ENCODE measurements around the gene ARHGEF37. TPM values are rescaled to one million over a fixed set of nuclear protein-coding genes. Genes with fewer than 3 reads are reported as not detected.

The ARHGEF37 gene
- total RNA-seq, 1 donor from 2014 or later, result 4.5 TPM

DNA sequence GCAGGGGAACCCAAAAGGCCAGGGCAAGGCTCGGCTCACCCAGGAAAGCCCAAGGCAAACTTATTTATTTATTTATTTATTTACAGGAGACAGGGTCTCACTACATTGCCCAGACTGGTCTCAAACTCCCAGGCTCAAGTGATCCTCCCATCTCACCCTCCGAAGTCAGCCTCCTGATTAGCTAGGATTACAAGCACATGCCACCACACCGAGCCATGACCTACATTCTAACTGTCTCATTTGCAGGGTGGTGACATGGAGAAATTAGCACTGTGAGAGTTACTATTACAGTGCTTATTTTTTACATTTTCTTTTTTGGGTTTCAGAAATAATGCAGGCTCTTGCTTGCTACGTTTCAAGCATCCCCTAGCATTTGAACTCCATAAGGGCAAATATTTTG is 18.1 kb downstream of the ARHGEF37 start:
- no peak for DNase-seq (ENCODE audit: low spot score)
- TF ChIP-seq, protein P1, sequence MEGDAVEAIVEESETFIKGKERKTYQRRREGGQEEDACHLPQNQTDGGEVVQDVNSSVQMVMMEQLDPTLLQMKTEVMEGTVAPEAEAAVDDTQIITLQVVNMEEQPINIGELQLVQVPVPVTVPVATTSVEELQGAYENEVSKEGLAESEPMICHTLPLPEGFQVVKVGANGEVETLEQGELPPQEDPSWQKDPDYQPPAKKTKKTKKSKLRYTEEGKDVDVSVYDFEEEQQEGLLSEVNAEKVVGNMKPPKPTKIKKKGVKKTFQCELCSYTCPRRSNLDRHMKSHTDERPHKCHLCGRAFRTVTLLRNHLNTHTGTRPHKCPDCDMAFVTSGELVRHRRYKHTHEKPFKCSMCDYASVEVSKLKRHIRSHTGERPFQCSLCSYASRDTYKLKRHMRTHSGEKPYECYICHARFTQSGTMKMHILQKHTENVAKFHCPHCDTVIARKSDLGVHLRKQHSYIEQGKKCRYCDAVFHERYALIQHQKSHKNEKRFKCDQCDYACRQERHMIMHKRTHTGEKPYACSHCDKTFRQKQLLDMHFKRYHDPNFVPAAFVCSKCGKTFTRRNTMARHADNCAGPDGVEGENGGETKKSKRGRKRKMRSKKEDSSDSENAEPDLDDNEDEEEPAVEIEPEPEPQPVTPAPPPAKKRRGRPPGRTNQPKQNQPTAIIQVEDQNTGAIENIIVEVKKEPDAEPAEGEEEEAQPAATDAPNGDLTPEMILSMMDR (IDR thresholded peaks at IDR 0.05; ENCODE audit: unreplicated experiment), result no peak
- no peak overlapping the region for H3K27ac Mint-ChIP-seq (ENCODE audit: unreplicated experiment)
- no peak overlapping the region for H3K4me3 Mint-ChIP-seq (ENCODE audit: unreplicated experiment)
- peaks cover 3% of the 10 kb centered on the region for H3K27me3 Mint-ChIP-seq (ENCODE audit: unreplicated experiment)
- peaks cover 7% of the 10 kb centered on the region for H3K4me1 Mint-ChIP-seq (ENCODE audit: unreplicated experiment)
- H3K36me3 Mint-ChIP-seq (ENCODE audit: low read depth, unreplicated experiment), result peaks cover 4% of the 10 kb centered on the region
- H3K9me3 Mint-ChIP-seq (ENCODE audit: unreplicated experiment), result no peaks in the 10 kb centered on the region

DNA sequence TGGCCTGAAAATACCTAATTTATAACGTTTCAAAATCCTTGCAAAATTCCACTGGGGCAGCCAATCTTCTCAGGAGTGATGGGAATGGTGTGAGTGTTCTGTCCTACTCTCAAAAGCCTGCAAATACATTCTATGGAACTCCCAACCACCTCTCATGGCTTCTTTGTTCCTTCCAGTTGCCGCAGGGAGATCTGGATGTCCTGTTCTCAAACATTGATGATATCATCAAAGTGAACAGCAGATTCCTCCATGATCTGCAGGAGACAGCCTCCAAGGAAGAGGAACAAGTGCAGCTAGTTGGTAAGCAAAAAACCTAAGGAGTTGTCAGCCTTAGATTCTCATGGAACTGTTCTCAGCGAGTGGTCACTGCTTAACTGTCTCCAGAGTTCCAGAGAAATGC is 19.6 kb downstream of the ARHGEF37 start:
- H3K9me3 Mint-ChIP-seq (ENCODE audit: unreplicated experiment), result no peaks in the 10 kb centered on the region
- no peak overlapping the region for H3K4me3 Mint-ChIP-seq (ENCODE audit: unreplicated experiment)
- DNase-seq (ENCODE audit: low spot score), result no peak
- H3K4me1 Mint-ChIP-seq (ENCODE audit: unreplicated experiment), result peaks cover 7% of the 10 kb centered on the region
- no peak overlapping the region for H3K27ac Mint-ChIP-seq (ENCODE audit: unreplicated experiment)
- TF ChIP-seq, protein P1 (IDR thresholded peaks at IDR 0.05; ENCODE audit: unreplicated experiment), result no peak
- peaks cover 4% of the 10 kb centered on the region for H3K36me3 Mint-ChIP-seq (ENCODE audit: low read depth, unreplicated experiment)
- H3K27me3 Mint-ChIP-seq (ENCODE audit: unreplicated experiment), result peaks cover 4% of the 10 kb centered on the region

DNA sequence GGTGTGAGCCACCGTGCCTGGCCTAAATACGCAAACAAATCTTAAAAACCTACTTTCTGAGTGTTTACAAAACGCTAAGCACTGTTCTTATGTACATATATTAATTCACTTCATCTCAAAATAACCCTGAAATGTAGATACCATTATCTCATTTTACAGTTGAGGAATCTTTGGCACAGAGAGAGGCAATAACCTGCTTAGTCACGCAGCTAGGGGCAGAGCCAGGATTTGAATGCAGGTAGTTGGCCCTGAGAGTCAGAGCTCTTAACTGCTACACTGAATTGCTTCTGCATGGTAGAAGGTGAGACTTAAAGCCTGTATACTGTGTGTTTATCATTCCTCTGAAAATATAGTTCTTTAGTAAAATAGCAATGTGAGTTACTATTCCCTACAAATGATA is 21.9 kb downstream of the ARHGEF37 start:
- DNase-seq (ENCODE audit: low spot score), result no peak
- Mint-ChIP-seq H3K4me3 (ENCODE audit: unreplicated experiment) (no peak overlapping the region), H3K4me1 (ENCODE audit: unreplicated experiment) (no peaks in the 10 kb centered on the region), H3K27ac (ENCODE audit: unreplicated experiment) (no peak overlapping the region), H3K27me3 (ENCODE audit: unreplicated experiment) (peaks cover 9% of the 10 kb centered on the region), H3K9me3 (ENCODE audit: unreplicated experiment) (no peaks in the 10 kb centered on the region), H3K36me3 (ENCODE audit: low read depth, unreplicated experiment) (peaks cover 4% of the 10 kb centered on the region)
- TF ChIP-seq, protein P1 (IDR thresholded peaks at IDR 0.05; ENCODE audit: unreplicated experiment), result no peak

DNA sequence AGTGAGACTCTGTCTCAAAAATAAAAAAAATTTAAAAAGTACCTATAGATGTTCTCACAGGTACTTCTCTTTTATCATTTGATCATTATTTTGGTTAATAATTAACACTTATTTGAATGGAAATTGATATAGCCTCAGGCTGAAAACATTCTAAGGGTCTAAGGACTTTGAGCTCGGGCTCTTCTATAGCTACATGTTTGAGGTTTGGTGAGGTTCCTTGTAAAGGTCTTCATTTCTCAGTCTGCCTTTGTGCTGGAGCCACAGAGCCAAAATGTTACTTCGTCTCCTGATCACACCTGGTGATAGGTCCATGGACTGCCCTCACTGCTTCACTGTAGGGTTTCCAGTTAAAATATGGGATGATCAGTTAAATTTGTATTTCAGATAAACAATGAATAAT is 22.6 kb downstream of the ARHGEF37 start:
- Mint-ChIP-seq H3K4me1 (ENCODE audit: unreplicated experiment) (no peaks in the 10 kb centered on the region), H3K4me3 (ENCODE audit: unreplicated experiment) (no peak overlapping the region), H3K27ac (ENCODE audit: unreplicated experiment) (no peak overlapping the region), H3K27me3 (ENCODE audit: unreplicated experiment) (peaks cover 9% of the 10 kb centered on the region), H3K36me3 (ENCODE audit: low read depth, unreplicated experiment) (peaks cover 4% of the 10 kb centered on the region), H3K9me3 (ENCODE audit: unreplicated experiment) (no peaks in the 10 kb centered on the region)
- DNase-seq (ENCODE audit: low spot score), result no peak
- TF ChIP-seq, protein P1 (IDR thresholded peaks at IDR 0.05; ENCODE audit: unreplicated experiment), result no peak

DNA sequence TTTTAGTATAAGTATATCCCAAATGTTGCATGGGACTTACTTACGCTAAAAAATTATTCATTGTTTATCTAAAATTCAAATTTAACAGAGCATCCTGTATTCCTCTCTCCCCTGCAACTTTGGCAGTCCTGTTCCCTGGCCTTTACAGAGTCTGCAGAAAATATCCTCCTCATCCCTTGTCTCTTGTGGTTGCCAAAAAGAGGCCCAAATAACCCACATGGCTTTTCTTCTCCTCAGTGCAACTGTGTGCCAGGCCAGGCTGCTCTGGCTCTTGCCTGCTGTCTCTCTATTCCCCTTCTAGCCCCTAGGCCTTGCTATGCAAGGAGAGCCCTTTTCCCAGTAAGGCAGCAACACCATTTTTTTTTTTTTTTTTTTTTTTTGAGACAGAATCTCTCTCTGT is 23.0 kb downstream of the ARHGEF37 start:
- no peaks in the 10 kb centered on the region for H3K4me1 Mint-ChIP-seq (ENCODE audit: unreplicated experiment)
- TF ChIP-seq, protein P1 (IDR thresholded peaks at IDR 0.05; ENCODE audit: unreplicated experiment), result no peak
- no peaks in the 10 kb centered on the region for H3K9me3 Mint-ChIP-seq (ENCODE audit: unreplicated experiment)
- H3K27me3 Mint-ChIP-seq (ENCODE audit: unreplicated experiment), result peaks cover 9% of the 10 kb centered on the region
- no peak overlapping the region for H3K4me3 Mint-ChIP-seq (ENCODE audit: unreplicated experiment)
- H3K36me3 Mint-ChIP-seq (ENCODE audit: low read depth, unreplicated experiment), result peaks cover 4% of the 10 kb centered on the region
- no peak for DNase-seq (ENCODE audit: low spot score)
- H3K27ac Mint-ChIP-seq (ENCODE audit: unreplicated experiment), result no peak overlapping the region

Data from endothelial cell (in vitro differentiated cells).